ENCODE measurements around the gene MTAP. TPM values are rescaled to one million over a fixed set of nuclear protein-coding genes. Genes with fewer than 3 reads are reported as not detected.

Gene MTAP
- total RNA-seq, 1 experiment from 2014 or later: 34.7 TPM

- Histone ChIP-seq H3K9me3 (ENCODE audit: low read length) (no peaks in the 10 kb centered on the region), H3K36me3 (ENCODE audit: low read depth, low read length) (peaks cover 4% of the 10 kb centered on the region; the same call in 1 of the 2 replicates), H4K20me1 (ENCODE audit: low read length) (no peaks in the 10 kb centered on the region), H3K9ac (ENCODE audit: low read length) (no peak overlapping the region), H3K79me2 (ENCODE audit: low read length) (peaks cover 58% of the 10 kb centered on the region), H2AFZ (ENCODE audit: low read length) (no peak overlapping the region), H3K9me2 (replicated peaks; ENCODE audit: low read length) (no peaks in the 10 kb centered on the region), H3F3A (ENCODE audit: low read length, unreplicated experiment) (no peaks in the 10 kb centered on the region), H3K4me1 (ENCODE audit: insufficient read depth, low read length) (peaks cover 7% of the 10 kb centered on the region), H3K4me3 (ENCODE audit: low read length) (no peak overlapping the region), H3K4me2 (ENCODE audit: low read length) (no peak overlapping the region), H3K27me3 (ENCODE audit: low read length) (no peaks in the 10 kb centered on the region), H3K27ac (ENCODE audit: low read length) (no peak overlapping the region)
- CTCF ChIA-PET: interaction anchor here (0.6 kb wide), 2 partner anchors 12 to 20 kb away, joined by 3 read pairs; partner anchors contain the start of gene CDKN2B-AS1
- intact Hi-C loops (cut with micrococcal nuclease): no loop called here
- POLR2A ChIA-PET (ENCODE audit: unreplicated experiment): interaction anchor here (0.6 to 0.7 kb wide), 2 partner anchors 9 to 120 kb away, joined by 3 read pairs; no protein-coding TSS in a partner anchor
- no peak for DNase-seq
- ATAC-seq: no peak
- no TSS peak for BruUV-seq (replicated peaks)
- no peak for TF ChIP-seq EZH2 (IDR thresholded peaks at IDR 0.05; ENCODE audit: low read length, unreplicated experiment)
- TF ChIP-seq, protein P1, sequence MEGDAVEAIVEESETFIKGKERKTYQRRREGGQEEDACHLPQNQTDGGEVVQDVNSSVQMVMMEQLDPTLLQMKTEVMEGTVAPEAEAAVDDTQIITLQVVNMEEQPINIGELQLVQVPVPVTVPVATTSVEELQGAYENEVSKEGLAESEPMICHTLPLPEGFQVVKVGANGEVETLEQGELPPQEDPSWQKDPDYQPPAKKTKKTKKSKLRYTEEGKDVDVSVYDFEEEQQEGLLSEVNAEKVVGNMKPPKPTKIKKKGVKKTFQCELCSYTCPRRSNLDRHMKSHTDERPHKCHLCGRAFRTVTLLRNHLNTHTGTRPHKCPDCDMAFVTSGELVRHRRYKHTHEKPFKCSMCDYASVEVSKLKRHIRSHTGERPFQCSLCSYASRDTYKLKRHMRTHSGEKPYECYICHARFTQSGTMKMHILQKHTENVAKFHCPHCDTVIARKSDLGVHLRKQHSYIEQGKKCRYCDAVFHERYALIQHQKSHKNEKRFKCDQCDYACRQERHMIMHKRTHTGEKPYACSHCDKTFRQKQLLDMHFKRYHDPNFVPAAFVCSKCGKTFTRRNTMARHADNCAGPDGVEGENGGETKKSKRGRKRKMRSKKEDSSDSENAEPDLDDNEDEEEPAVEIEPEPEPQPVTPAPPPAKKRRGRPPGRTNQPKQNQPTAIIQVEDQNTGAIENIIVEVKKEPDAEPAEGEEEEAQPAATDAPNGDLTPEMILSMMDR (conservative IDR thresholded peaks at IDR 0.05; ENCODE audit: low read depth, low read length): no peak
- TF ChIP-seq EZH2phosphoT487 (IDR thresholded peaks at IDR 0.05; ENCODE audit: borderline replicate concordance, low read length): no peak
These were observed 180.6 kb downstream of the MTAP start for GRCh38 chr9:21982861-21983560.

- TF ChIP-seq EZH2phosphoT487 (IDR thresholded peaks at IDR 0.05; ENCODE audit: borderline replicate concordance, low read length): no peak
- TF ChIP-seq EZH2 (IDR thresholded peaks at IDR 0.05; ENCODE audit: low read length, unreplicated experiment): no peak
- Histone ChIP-seq H3K9ac (ENCODE audit: low read length) (no peak overlapping the region), H3K4me1 (ENCODE audit: insufficient read depth, low read length) (peaks cover 13% of the 10 kb centered on the region), H3K27me3 (ENCODE audit: low read length) (no peaks in the 10 kb centered on the region), H4K20me1 (ENCODE audit: low read length) (no peaks in the 10 kb centered on the region), H2AFZ (ENCODE audit: low read length) (no peak overlapping the region), H3K36me3 (ENCODE audit: low read depth, low read length) (peaks cover 2% of the 10 kb centered on the region; the same call in 1 of the 2 replicates), H3K79me2 (ENCODE audit: low read length) (peaks cover 61% of the 10 kb centered on the region), H3F3A (ENCODE audit: low read length, unreplicated experiment) (no peaks in the 10 kb centered on the region), H3K4me2 (ENCODE audit: low read length) (no peak overlapping the region), H3K9me3 (ENCODE audit: low read length) (no peaks in the 10 kb centered on the region), H3K9me2 (replicated peaks; ENCODE audit: low read length) (no peaks in the 10 kb centered on the region), H3K27ac (ENCODE audit: low read length) (no peak overlapping the region), H3K4me3 (ENCODE audit: low read length) (no peak overlapping the region)
- DNase-seq: no peak
- ChIA-PET CTCF (no interaction called here), POLR2A (ENCODE audit: unreplicated experiment) (interaction anchor here (0.6 to 0.7 kb wide), 2 partner anchors 8 to 121 kb away, joined by 3 read pairs; no protein-coding TSS in a partner anchor)
- BruUV-seq (replicated peaks): no TSS peak
- no peak for ATAC-seq
- intact Hi-C loops (cut with micrococcal nuclease): no loop called here
These were observed 181.1 kb downstream of the MTAP start for GRCh38 chr9:21983561-21983935.

GRCh38 chr9:21984101-21984500 lies 181.7 kb downstream of the MTAP start:
- no peak overlapping the region for H3K9ac ChIP-seq (ENCODE audit: low read length)
- H3K9me3 ChIP-seq (ENCODE audit: low read length): no peaks in the 10 kb centered on the region
- TF ChIP-seq EZH2 (IDR thresholded peaks at IDR 0.05; ENCODE audit: low read length, unreplicated experiment): no peak
- TF ChIP-seq, protein P1 (conservative IDR thresholded peaks at IDR 0.05; ENCODE audit: low read depth, low read length): no peak
- TF ChIP-seq EZH2phosphoT487 (IDR thresholded peaks at IDR 0.05; ENCODE audit: borderline replicate concordance, low read length): no peak
- DNase-seq: no peak
- H2AFZ ChIP-seq (ENCODE audit: low read length): no peak overlapping the region
- H4K20me1 ChIP-seq (ENCODE audit: low read length): no peaks in the 10 kb centered on the region
- BruUV-seq (replicated peaks): no TSS peak
- H3F3A ChIP-seq (ENCODE audit: low read length, unreplicated experiment): no peaks in the 10 kb centered on the region
- no peaks in the 10 kb centered on the region; the same call in 1 of the 2 replicates for H3K36me3 ChIP-seq (ENCODE audit: low read depth, low read length)
- H3K9me2 ChIP-seq (replicated peaks; ENCODE audit: low read length): no peaks in the 10 kb centered on the region
- H3K27ac ChIP-seq (ENCODE audit: low read length): no peak overlapping the region
- POLR2A ChIA-PET (ENCODE audit: unreplicated experiment): no interaction called here
- H3K4me2 ChIP-seq (ENCODE audit: low read length): no peak overlapping the region
- intact Hi-C loops (cut with micrococcal nuclease): no loop called here
- no peaks in the 10 kb centered on the region for H3K27me3 ChIP-seq (ENCODE audit: low read length)
- no peak overlapping the region for H3K4me3 ChIP-seq (ENCODE audit: low read length)
- H3K4me1 ChIP-seq (ENCODE audit: insufficient read depth, low read length): peaks cover 13% of the 10 kb centered on the region
- H3K79me2 ChIP-seq (ENCODE audit: low read length): peaks cover 61% of the 10 kb centered on the region
- CTCF ChIA-PET: no interaction called here
- ATAC-seq: no peak

Measured in PC-3 (cell line).